HepG2 (cell line): Measurements from ENCODE around the gene PEAK1. TPM values are rescaled to one million over a fixed set of nuclear protein-coding genes. Genes with fewer than 3 reads are reported as not detected.

ENCODE experiments used
- ATM ChIP-seq: fragments of 450-650 bp; IDR thresholded peaks from 2 replicates; pipeline ENCODE4 v1.7.1; 2017; ENCODE audit warnings: mild to moderate bottlenecking, borderline replicate concordance
- KAT8 ChIP-seq: IDR thresholded peaks from 2 replicates; pipeline ENCODE4 v1.6.1; 2016; ENCODE audit warnings: missing genetic modification reagents, missing compliant biosample characterization
- NFKBIZ ChIP-seq: IDR thresholded peaks from 2 replicates; pipeline ENCODE4 v1.6.1; 2018; ENCODE audit warnings: missing genetic modification reagents, missing compliant biosample characterization
- POLR2A ChIP-seq, 2 experiments: IDR thresholded peaks; 2 replicates each; pipeline ENCODE4 v1.6.1; 2011; ENCODE audit warnings: low read depth in 2 of 2, low read length in 2 of 2, mild to moderate bottlenecking in 1 of 2, moderate library complexity in 1 of 2; ENCODE audit not compliant: insufficient read depth in 1 of 2
- SIX4 ChIP-seq: sonication (generic); formaldehyde crosslinking; IDR thresholded peaks from 2 replicates; pipeline ENCODE4 v1.4.0; 2020; ENCODE audit warnings: missing genetic modification reagents
- THYN1 ChIP-seq: sonication (generic); formaldehyde crosslinking; IDR thresholded peaks from 2 replicates; pipeline ENCODE4 v1.8.1; 2023; ENCODE audit warnings: low read depth, mild to moderate bottlenecking, moderate library complexity, missing genetic modification reagents, borderline replicate concordance
- ZNF329 ChIP-seq: sonication (generic); formaldehyde crosslinking; IDR thresholded peaks from 2 replicates; pipeline ENCODE4 v1.9.0; 2021; ENCODE audit warnings: low read depth, mild to moderate bottlenecking, missing genetic modification reagents
- ZNF564 ChIP-seq: sonication (generic); formaldehyde crosslinking; IDR thresholded peaks from 2 replicates; pipeline ENCODE4 v1.8.1; 2023; ENCODE audit warnings: mild to moderate bottlenecking, missing genetic modification reagents
- ZNF629 ChIP-seq: sonication (generic); formaldehyde crosslinking; conservative IDR thresholded peaks from 2 replicates; pipeline ENCODE4 v1.5.0; 2020; ENCODE audit warnings: missing genetic modification reagents
- ZNF788 ChIP-seq: sonication (generic); formaldehyde crosslinking; IDR thresholded peaks from 2 replicates; pipeline ENCODE4 v1.5.0; 2020; ENCODE audit warnings: mild to moderate bottlenecking, missing genetic modification reagents, borderline replicate concordance
- ZNF839 ChIP-seq: sonication (generic); formaldehyde crosslinking; IDR thresholded peaks from 2 replicates; pipeline ENCODE4 v1.4.0; 2020; ENCODE audit warnings: missing genetic modification reagents, mild to moderate bottlenecking, borderline replicate concordance
- polyA plus RNA-seq, 8 experiments: library from polyadenylated mRNA; depleted of rRNA in 3 of 8; stranded (reverse) in 7 of 8; unstranded in 1 of 8; fragments of >200 nt; fragmentation: Illumina TruSeq in 4 of 8; extraction: Trizol in 4 of 8; gene quantifications; 2 replicates each; pipeline versions ENCODE4 v1.2.1 to v1.2.3, GENCODE V29; 2011 to 2016; ENCODE audit warnings: low read depth in 4 of 8, missing spikeins in 1 of 8, mixed read lengths in 1 of 8; ENCODE audit not compliant: insufficient read depth in 1 of 8
- total RNA-seq, 5 experiments: library from RNA; depleted of rRNA; stranded (reverse); fragments of >200 nt; fragmentation: Illumina TruSeq; extraction: Trizol; gene quantifications; 2 replicates each; pipeline ENCODE4 v1.2.3, GENCODE V29; 2016; ENCODE audit warnings: low read depth in 1 of 5
- TF ChIP-seq, protein P1 (sequence below): sonication (generic); formaldehyde crosslinking; IDR thresholded peaks from 2 replicates; pipeline ENCODE4 v1.5.0; 2020; ENCODE audit warnings: mild to moderate bottlenecking, missing genetic modification reagents, moderate library complexity
- TF ChIP-seq, protein P2 (sequence below): sonication (generic); formaldehyde crosslinking; conservative IDR thresholded peaks from 2 replicates; pipeline ENCODE4 v1.4.0; 2020; ENCODE audit warnings: missing genetic modification reagents
- TF ChIP-seq, protein P3 (sequence below): IDR thresholded peaks from 2 replicates; pipeline ENCODE4 v1.6.1; 2016; ENCODE audit warnings: missing compliant biosample characterization, missing genetic modification reagents, borderline replicate concordance

The PEAK1 gene
- total and polyA plus RNA-seq, 2 of the 13 experiments (the other 11 are each of a cell fraction or from before 2014, with no cell fraction given): 6.0 to 6.6 TPM

DNA sequence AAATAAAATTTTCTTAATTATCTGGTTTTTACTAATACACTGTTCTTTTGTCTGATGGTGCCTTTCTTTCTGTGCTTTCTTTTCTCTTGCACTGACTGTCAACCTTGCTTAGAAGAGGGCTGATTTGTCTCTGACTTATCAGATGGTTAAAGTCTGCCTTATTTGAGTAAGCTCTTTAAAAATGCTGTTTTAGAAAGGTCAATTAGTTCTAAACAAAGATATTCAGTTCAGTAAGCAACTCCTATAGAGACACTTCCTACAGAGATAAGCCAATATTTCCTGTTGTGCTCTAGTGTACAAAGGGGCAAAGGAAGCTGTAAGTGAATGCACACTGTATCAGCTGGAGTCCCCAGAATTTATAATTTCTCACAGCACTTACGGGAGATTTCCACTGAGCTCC lies 195.6 kb downstream of the PEAK1 start (continued):
- TF ChIP-seq ZNF839 (no peak), NFKBIZ (CRISPR knock-in tag) (no peak), SIX4 (no peak), ZNF629 (CRISPR knock-in tag) (no peak), THYN1 (CRISPR knock-in tag) (no peak), KAT8 (CRISPR knock-in tag) (no peak), POLR2A (IDR thresholded peaks at IDR 0.05; ENCODE audit: insufficient read depth in 1 of 2, low read depth in 2 of 2, low read length in 2 of 2) (no peak), ZNF329 (CRISPR knock-in tag) (no peak), ZNF564 (CRISPR knock-in tag) (no peak), ZNF788 (CRISPR knock-in tag) (no peak), ATM (no peak)
- TF ChIP-seq, protein P1, sequence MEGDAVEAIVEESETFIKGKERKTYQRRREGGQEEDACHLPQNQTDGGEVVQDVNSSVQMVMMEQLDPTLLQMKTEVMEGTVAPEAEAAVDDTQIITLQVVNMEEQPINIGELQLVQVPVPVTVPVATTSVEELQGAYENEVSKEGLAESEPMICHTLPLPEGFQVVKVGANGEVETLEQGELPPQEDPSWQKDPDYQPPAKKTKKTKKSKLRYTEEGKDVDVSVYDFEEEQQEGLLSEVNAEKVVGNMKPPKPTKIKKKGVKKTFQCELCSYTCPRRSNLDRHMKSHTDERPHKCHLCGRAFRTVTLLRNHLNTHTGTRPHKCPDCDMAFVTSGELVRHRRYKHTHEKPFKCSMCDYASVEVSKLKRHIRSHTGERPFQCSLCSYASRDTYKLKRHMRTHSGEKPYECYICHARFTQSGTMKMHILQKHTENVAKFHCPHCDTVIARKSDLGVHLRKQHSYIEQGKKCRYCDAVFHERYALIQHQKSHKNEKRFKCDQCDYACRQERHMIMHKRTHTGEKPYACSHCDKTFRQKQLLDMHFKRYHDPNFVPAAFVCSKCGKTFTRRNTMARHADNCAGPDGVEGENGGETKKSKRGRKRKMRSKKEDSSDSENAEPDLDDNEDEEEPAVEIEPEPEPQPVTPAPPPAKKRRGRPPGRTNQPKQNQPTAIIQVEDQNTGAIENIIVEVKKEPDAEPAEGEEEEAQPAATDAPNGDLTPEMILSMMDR (CRISPR knock-in tag): no peak
- TF ChIP-seq, protein P2, sequence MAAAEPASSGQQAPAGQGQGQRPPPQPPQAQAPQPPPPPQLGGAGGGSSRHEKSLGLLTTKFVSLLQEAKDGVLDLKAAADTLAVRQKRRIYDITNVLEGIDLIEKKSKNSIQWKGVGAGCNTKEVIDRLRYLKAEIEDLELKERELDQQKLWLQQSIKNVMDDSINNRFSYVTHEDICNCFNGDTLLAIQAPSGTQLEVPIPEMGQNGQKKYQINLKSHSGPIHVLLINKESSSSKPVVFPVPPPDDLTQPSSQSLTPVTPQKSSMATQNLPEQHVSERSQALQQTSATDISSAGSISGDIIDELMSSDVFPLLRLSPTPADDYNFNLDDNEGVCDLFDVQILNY (CRISPR knock-in tag): no peak
- TF ChIP-seq, protein P3, sequence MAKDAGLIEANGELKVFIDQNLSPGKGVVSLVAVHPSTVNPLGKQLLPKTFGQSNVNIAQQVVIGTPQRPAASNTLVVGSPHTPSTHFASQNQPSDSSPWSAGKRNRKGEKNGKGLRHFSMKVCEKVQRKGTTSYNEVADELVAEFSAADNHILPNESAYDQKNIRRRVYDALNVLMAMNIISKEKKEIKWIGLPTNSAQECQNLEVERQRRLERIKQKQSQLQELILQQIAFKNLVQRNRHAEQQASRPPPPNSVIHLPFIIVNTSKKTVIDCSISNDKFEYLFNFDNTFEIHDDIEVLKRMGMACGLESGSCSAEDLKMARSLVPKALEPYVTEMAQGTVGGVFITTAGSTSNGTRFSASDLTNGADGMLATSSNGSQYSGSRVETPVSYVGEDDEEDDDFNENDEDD (CRISPR knock-in tag): no peak
